Activated CD4-positive, alpha-beta T cell treated with anti-CD3 and anti-CD28 coated beads for 1 hour (primary cell): Measurements from ENCODE around the gene CELA2A.
"Not testable (repeated sequence)": the region's sequence is repeated elsewhere in the genome, so short reads cannot be mapped to it uniquely, and the experiment has no call there.

Experiments
- DNase-seq: peaks from one replicate; pipeline ENCODE4 v3.0.0-alpha.2; 2020

The CELA2A gene

GRCh38 chr1:15445390-15446122 is 11.0 kb upstream of the CELA2A start:
- no peak for DNase-seq

GRCh38 chr1:15446212-15446611 is 10.3 kb upstream of the CELA2A start:
- no peak for DNase-seq

- DNase-seq = no peak
These were observed 7.6 kb upstream of the CELA2A start for GRCh38 chr1:15448877-15449462.

- no peak for DNase-seq
These were observed 7.0 kb upstream of the CELA2A start for GRCh38 chr1:15449567-15449966.

GRCh38 chr1:15451014-15451722 is 5.4 kb upstream of the CELA2A start:
- DNase-seq = no peak

- DNase-seq = no peak
These were observed 4.3 kb upstream of the CELA2A start for GRCh38 chr1:15452216-15452615.

GRCh38 chr1:15452866-15453571 is 3.5 kb upstream of the CELA2A start:
- no peak for DNase-seq

GRCh38 chr1:15453734-15454133 is 2.8 kb upstream of the CELA2A start:
- DNase-seq = no peak

- DNase-seq = no peak
These were observed 2.3 kb upstream of the CELA2A start for GRCh38 chr1:15454256-15454655.

GRCh38 chr1:15455522-15455921 is 1.0 kb upstream of the CELA2A start:
- no peak for DNase-seq

GRCh38 chr1:15457585-15457984 is 1.1 kb downstream of the CELA2A start:
- no peak for DNase-seq

- DNase-seq = not testable (repeated sequence)
These were observed 1.9 kb downstream of the CELA2A start for GRCh38 chr1:15458388-15458787.

- DNase-seq = no peak
These were observed 3.5 kb downstream of the CELA2A start for GRCh38 chr1:15459771-15460707.

GRCh38 chr1:15460708-15461095 is 4.2 kb downstream of the CELA2A start:
- no peak for DNase-seq

- DNase-seq = not testable (repeated sequence)
These were observed 6.7 kb downstream of the CELA2A start for GRCh38 chr1:15463064-15463800.

GRCh38 chr1:15463926-15464322 is 7.4 kb downstream of the CELA2A start:
- DNase-seq = not testable (repeated sequence)

- DNase-seq = no peak
These were observed 9.1 kb downstream of the CELA2A start for GRCh38 chr1:15465674-15466073.

GRCh38 chr1:15466955-15467625 is 10.6 kb downstream of the CELA2A start:
- not testable (repeated sequence) for DNase-seq

GRCh38 chr1:15468145-15468544 is 11.6 kb downstream of the CELA2A start:
- DNase-seq = no peak

- DNase-seq = no peak
These were observed 12.8 kb downstream of the CELA2A start for GRCh38 chr1:15469361-15469760.
